GM21423 (cell line): ENCODE data around the gene B4GALNT3.
"Not testable (repeated sequence)": the region's sequence is repeated elsewhere in the genome, so short reads cannot be mapped to it uniquely, and the experiment has no call there.

Experiments used
- ATAC-seq: cut with Tn5 transposase; IDR thresholded peaks from one replicate; pipeline ENCODE4 v1.9.1; 2021; ENCODE audit warnings: mild to moderate bottlenecking, moderate library complexity; ENCODE audit not compliant: unreplicated experiment

The B4GALNT3 gene

GRCh38 chr12:571795-572531 is 112.2 kb downstream of the B4GALNT3 start:
- ATAC-seq = no peak

DNA sequence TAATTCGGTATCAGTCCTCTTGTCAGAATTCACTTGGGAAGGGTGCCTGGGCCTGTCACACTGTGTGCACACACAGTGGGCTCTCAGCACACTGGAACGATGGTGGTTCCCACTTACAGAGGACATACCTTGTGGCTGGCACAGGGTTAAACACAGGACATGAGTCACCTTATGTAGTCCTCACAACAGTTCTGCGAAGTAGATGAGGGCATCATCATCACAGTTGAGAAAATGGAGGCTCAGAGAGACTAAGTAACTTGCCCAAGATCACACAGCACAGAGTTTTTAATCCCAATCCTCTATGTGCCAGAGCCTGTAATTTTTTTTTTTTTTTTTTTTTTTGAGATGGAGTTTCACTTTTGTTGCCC is 112.8 kb downstream of the B4GALNT3 start:
- no peak for ATAC-seq

DNA sequence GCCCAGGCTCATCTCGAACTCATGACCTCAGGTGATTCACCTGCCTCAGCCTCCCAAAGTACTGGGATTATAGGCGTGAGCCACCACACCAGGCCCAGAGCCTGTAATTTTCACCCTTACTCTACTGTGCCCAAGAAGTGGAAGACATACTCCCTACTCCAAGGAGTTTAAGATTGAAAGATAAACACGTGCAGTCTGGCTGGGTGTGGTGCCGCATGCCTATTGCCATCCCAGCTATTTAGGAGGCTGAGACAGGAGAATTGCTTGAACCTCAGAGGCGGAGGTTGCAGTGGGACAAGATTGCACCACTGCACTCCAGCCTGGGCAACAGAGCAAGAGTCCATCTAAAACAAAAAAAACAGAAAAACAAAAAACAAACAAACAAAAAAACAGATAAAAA is 113.5 kb downstream of the B4GALNT3 start:
- no peak for ATAC-seq

- no peak for ATAC-seq
Measured at GRCh38 chr12:574475-575128, 114.9 kb downstream of the B4GALNT3 start.

DNA sequence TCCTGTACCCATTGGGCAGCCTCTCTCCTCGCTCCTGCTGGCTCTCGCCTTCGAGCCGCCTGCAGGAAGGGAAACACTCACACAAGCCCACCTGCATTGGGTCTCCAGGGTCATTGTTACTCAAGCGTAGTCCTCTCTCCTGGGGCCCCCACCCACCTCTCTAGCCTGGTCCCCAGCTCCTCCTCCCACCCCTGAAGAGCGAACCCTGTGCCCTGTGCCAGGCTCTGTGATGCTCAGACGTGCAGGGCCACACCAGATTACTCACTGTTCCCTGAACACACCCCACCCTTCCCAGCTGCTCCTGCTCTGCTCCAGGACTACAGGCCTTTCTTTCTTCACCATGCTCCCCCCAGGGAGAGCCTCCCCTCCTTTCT is 115.4 kb downstream of the B4GALNT3 start:
- no peak for ATAC-seq

DNA sequence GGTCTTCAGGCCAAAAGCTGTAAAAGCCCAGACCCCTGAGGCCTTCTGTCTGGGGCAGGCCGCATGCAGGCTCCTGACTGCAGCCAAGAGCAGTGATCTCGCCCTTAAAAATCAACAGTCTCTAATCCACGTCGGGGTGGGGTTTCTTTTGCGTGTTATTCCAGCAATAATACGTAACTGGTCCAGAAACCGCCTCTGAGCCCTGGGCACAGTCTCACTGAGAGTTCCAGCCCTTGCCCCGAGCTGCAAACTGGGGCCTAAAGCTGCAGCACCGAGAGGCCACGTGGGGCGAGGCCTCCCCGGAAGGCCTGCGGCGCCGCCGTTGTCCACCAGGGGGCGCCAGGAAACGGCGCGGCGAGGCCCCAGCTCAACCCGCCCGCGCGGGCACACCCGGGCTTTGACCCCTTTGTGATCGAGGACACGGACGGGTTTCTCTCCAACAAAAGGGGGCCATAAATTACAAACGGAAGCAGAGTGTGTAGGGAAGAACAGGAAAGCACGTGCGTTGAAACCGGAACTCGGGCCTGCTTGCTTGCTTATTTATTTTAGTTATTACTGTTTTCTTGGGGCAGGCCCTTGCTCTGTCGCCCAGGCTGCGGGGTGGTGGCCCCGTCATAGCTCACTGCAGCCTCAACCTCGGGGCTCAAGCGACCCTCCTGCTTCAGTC is 116.3 kb downstream of the B4GALNT3 start:
- ATAC-seq = no peak

GRCh38 chr12:576615-577110 is 116.9 kb downstream of the B4GALNT3 start:
- no peak for ATAC-seq

DNA sequence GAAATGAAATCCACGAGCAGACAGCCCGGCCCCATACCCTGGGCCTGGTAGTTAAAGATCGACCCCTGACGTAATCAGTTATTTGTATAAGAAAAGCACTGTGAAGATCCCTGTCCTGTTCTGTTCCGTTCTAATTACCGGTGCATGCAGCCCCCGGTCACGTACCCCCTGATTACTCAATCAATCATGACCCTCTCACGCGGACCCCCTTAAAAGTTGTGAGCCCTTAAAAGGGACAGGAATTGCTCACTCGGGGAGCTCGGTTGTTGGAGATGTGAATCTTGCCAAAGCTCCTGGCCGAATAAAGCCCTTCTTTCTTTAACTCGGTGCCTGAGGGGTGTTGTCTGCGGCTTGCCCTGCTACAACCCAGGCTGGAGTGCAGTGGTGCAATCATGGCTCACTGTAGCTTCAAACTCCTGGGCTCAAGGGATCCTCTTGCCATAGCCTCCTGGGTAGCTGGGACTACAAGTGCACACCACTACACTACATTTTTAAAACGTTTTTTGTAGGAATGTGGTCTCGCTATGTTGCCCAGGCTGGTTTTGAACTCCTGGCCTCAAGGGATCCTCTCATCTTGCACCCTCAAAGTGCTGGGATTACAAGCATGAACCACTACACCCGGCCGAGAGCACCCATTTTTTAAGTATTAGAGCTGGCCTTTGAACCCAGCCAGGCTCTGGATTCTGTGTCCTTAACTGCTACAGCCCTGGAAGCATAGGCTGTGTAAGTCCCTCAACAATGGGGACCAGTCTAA is 118.4 kb downstream of the B4GALNT3 start:
- not testable (repeated sequence) for ATAC-seq

GRCh38 chr12:578748-579419 is 119.1 kb downstream of the B4GALNT3 start:
- no peak for ATAC-seq

- no peak for ATAC-seq
Measured at GRCh38 chr12:579420-580110, 119.8 kb downstream of the B4GALNT3 start.

GRCh38 chr12:580813-581212 is 121.1 kb downstream of the B4GALNT3 start:
- ATAC-seq = no peak

GRCh38 chr12:581321-581720 is 121.6 kb downstream of the B4GALNT3 start:
- no peak for ATAC-seq

- no peak for ATAC-seq
Measured at GRCh38 chr12:581746-582145, 122.0 kb downstream of the B4GALNT3 start.

GRCh38 chr12:583251-583869 is 123.6 kb downstream of the B4GALNT3 start:
- no peak for ATAC-seq

GRCh38 chr12:585062-586061 is 125.6 kb downstream of the B4GALNT3 start:
- no peak for ATAC-seq

- no peak for ATAC-seq
Measured at GRCh38 chr12:586318-587071, 126.8 kb downstream of the B4GALNT3 start.

DNA sequence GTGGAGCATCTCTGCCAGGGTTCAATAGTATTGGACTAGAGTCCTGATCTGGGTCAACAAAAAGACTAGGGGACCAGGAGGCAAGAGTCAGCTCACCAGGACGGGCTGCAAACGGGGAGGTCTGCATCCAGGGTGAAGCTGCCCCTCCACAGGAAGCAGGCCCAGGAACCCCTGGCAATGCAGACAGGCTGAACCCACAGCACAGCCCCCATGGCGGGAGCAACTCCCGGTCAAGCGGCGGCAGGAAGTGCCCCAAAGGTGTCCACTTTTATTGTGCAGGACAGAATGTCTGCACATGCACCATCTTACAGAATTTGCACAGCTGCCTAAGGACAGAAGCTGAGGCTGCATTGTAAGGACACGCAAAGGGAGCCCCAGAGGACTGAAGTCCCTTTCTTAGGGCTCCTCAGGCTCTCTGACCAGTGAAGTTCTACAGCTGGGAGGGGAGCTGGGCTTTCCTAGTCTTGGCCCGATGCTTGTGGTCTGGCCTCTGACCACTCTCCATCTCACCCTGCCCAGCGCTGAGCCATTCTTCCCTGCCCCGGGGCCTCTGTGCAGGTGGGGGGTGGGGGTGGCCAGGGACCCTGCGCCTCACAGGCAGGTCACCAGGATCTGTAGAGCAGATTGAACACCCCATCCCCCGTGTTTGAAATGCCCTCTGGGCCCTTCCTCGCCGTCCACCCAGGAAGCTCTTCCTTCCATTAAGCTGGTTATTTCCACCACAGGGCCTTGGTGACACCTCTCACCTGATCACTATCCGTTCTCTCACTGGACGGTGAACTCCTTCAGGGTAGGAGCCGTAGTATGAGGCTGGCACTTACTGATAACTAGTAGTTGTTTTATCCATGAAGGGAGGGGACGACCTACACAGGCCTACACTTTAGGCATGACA is 127.6 kb downstream of the B4GALNT3 start:
- no peak for ATAC-seq
